Fibroblast of skin of left quadriceps (primary cell): ENCODE measurements around the gene STX17.
A peak's percentile ranks its signal among the peaks of the same experiment; 100 is the strongest.

Experiments used
- DNase-seq, 2 experiments: peaks; one replicate each; pipeline ENCODE4 v3.0.0-alpha.2; 2013; ENCODE audit warnings: low read depth in 2 of 2

STX17 gene

DNA sequence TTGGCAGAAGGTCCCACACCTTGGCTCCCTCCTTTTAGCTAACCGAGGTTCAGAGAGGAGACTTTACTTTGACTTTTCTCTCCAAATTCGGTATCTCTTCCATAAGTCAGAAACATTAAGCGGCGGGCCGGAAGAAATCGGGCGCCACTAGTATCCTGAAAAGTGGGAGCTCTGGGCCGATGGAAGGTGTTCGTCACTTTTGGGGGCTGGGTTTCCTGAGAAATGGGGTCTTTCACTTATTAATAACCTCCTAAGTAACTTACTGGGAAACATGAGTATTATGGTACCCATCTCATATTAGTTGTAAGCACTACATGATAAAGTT lies 716 bp downstream of the STX17 start:
- DNase-seq: no peak

DNA sequence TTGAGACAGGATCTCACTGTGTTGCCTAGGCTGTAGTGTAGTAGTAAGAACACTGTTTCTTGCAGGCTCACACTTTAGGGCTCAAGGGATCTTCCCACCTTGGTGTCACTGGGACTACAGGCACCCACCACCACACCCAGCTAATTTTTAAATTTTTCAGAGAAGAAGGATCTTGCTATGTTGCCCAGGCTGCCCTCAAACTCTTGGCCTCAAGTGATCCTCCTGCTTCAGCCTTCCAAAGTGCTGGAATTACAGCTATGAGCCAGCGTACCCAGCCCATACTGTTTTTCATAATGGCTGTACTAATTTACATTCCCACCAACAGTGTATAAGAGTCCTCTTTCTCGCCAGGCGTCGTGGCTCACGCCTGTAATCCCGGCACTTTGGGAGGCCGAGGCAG lies 5.1 kb downstream of the STX17 start:
- DNase-seq: no peak

DNA sequence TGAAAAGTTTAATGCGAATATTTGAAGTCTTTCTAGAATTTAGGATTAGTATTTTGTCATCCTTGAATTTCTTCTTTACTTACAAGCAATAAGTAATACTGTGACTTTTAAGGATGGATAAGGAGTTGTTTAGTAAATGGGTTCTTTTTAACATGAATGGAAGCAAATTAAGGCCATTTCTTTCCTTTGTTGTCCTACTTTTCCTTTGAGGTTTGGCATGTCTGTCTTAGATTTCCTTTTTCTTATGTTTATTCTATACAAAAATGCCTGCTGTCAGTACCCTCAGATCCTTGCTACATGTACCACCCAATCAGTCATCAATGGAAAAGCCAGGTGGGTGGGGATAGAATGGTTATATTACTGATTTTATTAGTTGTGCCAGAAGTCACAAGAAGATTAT lies 10.2 kb downstream of the STX17 start:
- no peak for DNase-seq

DNA sequence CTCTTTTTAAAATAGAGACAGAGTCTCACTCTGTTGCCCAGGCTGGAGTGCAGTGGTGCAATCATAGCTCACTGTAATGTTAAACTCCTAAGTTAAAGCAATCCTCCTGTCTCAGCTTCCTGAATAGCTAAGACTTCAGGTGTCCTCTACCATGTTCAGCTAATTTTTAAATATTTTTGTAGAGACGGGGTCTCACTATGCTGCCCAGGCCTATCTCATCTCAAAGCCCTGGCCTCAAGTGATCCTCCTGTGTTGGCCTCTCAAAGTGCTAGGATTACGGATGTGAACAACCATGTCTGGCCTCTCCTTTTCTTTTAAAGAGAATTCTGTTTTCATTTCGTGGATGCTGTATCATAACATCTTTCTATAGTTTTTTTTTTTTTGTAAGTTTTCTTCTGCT lies 11.7 kb downstream of the STX17 start:
- DNase-seq: no peak

DNA sequence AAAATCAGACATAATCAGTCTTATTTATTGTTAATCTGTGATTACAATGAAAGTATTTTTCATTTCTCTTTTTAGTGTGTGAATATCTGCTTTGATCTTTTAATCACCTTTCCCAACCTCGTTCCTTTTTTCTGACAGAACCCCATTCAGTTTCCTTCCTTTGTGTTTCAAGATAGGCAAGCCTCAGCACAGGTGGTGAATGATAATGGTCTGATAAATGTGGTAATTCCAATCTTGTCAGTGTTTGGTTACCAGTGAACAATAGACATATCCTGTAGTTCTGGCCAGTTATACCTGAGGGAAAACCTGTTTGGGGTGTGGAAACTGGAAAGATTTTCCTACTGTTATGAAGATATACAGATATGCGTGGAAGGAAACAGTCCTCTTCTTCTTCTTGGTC lies 13.5 kb downstream of the STX17 start:
- no peak for DNase-seq

DNA sequence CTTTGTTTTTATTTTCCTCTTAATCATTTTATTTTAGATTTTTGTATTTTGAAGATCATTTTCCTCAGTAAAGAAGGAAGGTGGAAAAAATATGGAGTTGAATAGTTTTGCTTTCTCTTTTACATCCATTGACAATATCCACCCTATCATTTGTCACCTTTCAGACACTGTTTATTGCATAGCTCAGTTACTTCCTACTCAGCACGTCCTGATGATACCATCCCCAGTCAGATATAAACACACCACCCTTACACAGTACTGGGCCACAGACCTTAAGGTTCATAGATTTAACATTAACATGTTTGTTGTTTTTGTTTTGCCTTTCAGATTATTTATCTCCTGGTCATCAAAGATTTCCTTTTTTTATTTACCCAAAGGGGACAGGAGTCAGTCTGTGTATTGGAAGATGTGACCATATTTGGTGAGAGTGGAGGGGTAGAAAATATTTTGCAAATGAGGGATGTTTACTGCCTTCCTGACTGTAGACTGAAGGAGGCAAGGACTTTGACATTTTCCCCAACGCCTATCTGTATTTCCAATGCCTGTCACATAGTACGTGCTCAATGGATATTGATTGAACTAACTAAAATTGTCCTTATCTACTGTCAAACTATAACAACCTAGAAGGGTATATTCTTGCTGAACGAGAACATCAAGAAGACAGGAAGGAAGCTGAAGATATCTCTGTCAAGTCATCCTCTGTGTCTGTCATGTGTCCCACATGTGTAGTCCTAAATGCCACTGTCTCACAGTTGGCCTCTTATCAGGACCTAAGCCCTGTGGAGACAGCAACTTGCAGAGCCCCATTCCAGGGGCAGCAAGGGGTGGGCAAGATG lies 15.6 kb downstream of the STX17 start:
- DNase-seq: no peak

DNA sequence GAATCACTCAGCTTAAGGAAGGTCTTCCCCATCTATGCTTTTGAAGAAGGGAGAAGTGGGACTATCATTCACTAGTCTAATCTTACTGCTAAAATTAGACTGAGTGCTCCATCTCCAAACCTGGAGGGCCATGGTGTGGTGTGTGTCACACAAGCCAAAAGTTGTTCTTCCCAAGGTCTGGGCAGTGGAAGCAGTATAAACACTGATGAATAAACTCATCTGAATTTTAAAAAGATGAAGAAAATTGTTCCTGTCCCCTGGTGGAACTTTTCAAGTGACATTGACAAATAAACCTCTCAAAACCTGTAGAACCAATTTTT lies 16.2 kb downstream of the STX17 start:
- DNase-seq: no peak

DNA sequence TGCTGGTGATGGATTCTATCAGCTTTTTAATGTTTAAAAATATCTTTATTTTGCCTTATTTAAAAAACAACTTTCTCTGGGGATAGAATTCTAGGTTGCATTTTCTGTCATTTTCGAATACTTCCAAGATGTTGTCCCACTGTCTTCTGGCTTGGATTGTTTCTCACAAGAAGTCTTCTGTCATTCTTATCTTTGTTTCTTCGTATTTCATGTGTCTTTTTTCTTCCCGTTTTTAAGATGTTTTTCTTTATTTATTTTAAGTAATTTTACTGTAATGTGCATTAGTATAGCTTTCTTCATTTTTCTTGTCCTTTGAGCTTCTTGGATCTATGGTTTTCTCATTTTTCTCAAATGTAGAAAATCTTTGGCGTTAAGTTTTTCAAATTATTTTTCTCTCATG lies 19.1 kb downstream of the STX17 start:
- no peak for DNase-seq

DNA sequence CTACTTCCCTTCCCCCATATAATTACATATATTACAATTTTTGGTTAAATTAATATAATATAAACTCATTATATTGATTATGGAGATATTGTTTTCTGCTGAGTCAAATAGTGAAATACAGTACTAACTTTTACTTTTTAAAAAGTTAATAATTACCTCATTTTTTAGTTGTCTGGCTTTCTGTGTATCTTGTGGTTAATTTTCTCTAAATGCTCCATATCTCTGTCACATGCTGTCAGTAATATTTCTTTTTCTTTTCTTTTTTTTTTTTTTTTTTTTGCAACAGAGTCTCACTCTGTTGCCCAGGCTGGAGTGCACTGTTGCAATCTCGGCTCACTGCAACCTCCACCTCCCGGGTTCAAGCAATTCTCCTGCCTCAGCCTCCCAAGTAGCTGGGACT lies 23.2 kb downstream of the STX17 start:
- DNase-seq: no peak

DNA sequence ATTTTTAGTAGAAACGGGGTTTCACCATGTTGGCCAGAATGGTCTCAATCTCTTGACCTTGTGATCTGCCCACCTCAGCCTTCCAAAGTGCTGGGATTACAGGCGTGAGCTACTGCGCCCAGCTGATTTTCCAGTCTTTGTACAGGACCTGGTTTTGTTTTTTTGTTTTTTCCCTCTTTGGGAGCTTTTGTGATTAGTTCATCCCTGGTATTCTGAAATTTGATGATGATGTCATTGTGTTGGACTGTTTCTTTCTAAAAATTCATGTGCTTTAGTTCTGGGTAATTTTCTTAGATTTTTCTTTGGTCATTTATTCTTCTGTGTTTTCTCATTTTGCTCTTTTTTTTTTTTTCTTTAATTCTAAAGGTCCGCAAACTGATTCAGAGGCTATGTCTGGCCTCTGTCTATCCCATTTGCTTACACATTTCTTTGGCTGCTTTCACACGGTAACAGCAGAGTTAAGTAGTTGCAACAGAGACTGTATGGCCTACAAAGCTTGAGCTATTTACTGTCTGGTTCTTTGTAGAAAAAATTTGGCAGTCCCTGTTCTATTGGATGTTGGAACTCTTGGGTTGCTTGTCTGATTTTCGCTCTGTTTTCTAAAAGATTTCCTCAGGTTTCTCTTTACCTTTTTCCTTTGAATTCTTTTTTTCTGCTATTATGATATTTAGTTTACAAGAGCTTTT lies 24.8 kb downstream of the STX17 start:
- DNase-seq: no peak

DNA sequence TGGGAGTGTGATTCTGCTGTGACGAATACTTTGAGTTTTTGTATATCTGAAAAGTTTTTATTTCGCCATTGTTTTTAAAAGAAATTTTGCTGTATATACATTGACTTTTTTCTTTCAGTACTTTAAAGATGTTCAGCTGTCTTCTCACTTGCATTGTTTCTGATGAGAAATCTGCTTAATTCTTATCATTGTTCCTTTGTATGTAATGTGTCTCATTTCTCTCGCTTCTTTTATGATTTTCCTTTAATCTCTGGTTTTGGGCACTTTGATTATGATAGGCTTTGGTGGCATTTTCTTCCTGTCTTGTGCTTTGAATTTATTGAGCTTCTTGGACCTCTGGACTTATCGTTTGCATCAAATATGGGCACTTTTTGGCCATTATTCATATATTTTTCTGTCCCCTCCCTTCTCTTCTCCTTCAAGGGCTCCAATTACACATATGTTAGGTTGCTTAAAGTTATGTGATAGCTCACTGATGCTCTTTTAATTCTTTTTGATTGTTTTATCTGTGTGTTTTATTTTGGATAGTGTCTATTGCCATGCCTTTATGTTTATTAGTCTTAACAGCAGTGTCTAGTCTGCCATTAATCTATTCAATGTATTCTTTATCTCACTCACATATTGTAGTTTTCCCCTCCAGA lies 30.6 kb downstream of the STX17 start:
- DNase-seq: no peak

DNA sequence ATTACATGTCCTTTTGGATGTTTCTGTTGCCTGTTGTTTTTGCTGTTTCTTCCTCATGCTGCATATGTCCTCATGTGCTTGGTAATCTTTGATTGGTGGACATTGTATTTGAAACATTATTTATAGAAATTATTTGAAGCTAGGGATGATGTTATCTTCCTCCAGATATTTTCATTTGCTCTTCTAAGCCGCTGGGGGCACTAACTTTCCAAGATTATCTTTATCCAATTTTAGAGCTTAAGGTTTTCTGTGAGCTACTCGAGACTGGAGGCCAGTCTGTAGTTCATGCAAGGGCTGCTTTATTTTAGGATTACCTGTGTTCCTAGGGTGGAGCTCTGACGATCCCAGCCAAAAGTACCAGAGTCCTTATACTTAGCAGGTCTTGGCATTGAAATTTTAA lies 40.9 kb downstream of the STX17 start:
- no peak for DNase-seq

DNA sequence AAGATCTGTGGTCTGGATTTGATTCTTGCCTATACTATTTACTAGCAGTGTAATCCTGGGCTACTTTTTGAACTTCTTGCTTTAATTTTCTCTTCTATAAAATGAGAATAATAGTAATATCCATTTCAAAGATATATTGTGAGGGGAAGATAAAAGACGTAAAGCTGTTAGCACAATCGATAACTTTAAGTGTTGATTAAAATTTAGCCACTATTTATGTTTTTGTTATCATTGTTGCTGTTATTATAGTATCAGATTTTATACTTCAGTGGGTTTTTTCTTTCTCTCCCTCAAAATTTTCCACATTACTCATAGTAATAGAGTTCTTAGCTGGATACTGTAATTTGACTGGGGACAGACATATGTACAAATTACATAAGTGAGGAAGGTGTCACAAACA lies 42.0 kb downstream of the STX17 start:
- DNase-seq: no peak

DNA sequence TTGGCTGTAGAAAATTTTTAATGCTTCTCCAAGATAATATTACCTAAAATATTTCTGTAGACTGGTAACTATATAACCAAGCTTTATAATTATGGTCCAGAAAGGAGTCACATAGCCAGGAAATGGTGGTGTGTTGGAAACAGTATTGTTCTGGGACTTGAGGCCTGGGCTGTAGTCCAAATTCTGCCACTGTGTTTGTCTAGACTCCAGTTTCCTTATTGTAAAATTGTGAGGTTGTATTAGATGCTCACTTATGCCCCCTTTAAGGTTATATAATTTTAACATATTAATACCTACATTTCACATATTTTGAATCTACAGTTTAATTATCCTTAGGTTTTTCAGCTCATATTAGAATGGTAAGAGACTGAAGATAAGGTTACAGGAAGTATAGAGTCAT lies 42.4 kb downstream of the STX17 start:
- DNase-seq: no peak

DNA sequence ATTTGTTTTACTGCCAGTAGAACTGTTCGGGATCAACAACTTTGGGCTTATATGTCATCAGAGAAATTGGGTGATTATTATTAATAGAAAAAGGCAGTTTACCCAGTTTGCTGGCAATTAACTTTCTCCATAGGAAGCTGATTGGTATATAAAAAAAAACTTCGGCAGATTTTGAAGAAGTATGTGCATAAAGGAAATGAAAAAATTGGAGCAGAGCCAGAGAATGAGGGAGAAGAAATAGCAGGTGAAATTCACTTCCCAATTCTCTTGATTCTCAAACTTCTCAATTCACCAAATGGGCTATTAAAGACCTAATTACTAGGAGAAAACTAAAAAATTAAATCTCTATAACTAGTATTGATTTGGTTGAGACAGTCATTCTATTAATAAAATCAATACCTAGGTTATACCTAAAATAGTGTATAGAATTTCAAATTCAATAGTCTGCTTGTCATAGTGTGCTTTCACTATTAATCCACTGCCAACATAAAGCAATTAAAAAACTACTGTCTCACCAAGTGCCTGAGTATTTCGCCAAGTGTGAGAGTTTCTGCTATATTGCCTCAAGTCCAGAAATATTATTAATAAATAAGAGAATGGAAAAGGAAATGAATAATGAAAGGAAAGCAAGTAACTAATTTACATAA lies 47.5 kb downstream of the STX17 start:
- DNase-seq: no peak

DNA sequence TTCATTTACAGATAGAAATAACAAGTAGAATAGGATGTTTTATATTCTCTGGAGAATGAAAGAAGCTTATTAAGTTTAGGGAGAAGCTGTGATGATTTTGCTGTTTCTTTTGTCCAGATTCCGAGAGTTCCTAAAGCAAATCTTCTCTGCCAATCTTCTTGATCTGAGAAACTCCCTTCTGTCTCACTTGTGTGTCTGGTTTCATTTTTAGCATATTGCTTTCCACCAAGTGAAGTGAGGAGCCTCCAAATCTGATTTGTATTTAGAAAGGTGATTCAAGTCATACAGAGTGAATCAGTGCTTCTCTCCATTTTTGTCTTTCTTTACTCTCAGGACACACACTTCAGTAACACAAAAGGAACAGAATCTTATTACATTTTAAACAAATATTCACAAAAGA lies 48.4 kb downstream of the STX17 start:
- DNase-seq: no peak

DNA sequence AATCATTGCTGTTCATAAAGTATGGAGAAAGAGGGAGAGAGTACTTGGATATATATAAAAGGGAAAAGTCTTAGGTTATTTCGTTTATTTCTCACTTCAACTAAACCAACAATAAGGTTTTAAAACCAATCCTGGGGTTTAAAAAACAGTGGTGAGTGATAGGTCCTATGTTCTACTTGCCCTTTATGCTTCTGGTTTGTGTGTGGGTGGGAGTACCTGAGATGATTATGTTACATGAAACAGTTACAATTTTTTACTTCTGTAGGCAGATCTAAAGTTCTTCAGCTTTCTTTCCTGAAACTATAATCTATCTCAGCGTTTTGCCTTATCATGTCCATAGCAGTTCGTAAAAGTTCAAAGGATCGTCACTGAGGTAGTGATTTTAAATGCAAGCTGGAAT lies 49.2 kb downstream of the STX17 start:
- no peak for DNase-seq

DNA sequence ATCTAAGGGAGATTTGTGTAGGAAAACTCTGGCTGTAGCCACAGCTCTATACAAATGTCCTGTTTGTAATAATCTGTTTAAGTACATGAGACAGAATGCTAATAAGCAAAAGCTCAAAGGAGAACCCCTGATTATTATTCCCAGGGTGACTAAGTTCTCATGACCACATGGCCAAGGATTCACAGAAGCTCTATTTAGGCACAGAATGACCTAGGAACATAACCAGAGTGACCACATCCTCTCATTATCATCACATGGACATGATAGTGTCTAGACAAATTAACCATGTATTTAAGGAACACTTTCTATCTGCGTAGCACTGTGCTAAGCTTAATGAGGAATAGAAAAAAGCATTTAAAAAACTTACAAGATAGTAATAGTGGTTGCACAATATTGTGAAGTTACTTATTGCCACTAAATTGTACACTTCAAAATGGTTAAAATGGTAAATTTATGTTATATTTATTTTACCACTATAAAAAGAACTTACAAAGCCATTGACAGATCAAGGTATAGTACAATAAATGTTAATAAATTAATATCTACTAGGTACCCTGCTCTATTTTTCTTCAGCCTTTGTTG lies 56.3 kb downstream of the STX17 start:
- DNase-seq: no peak

DNA sequence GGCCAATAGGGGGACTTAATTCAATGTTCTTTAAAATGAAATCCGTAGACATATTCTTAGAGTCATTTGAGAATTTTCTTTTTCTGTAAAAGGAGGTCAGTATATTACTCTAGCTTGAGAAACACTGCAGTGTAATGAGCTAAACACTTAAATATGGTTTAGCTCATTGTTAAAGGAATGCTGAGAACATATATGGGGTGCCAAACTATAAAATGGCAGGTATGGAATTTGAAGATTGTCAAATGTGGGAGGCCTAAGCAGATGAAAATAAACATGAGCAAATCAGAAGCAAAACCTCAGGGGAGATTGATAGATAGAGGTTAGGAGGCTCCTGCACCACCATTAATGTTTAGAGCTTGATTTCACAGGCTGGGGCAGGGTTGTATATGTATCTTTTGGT lies 57.9 kb downstream of the STX17 start:
- peak; percentile 29 for DNase-seq

DNA sequence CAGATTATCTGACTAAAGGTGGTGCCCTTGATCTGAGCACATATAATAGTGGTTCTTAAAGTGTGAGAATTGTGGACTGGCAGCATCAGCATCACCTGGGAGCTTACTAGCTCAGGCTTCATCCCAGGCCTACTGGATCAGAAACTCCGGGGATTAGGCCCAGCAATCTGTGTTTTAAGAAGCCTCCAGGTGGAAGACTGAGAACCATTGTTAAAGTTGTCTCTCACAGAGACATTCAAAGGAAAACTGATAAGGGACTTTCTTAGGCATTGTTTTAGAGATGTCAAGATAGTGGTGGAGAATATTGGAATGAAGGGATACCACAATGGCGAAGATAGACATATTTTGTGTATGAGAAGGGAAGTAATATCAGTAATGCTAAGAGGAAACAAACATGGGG lies 59.5 kb downstream of the STX17 start:
- no peak for DNase-seq

DNA sequence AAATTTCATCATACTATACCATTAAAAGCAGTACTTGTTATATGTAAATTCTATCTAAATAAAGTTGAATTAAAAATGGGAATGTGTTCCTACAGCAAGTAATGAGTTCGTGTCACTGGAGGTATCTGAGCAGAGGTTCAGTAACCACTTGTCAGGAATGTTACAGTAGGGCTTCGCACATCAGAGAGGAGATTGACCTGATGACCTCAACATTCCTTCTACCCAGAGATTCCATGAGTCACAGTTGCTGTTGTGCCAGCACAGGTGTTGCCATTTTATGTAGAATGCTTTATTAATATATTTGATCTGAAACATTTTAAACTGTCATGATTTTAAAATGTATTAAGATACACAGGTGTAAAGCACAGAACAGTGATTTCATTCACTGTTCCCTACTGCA lies 60.3 kb downstream of the STX17 start:
- peak in 1 of 2 experiments; percentile 4 for DNase-seq

DNA sequence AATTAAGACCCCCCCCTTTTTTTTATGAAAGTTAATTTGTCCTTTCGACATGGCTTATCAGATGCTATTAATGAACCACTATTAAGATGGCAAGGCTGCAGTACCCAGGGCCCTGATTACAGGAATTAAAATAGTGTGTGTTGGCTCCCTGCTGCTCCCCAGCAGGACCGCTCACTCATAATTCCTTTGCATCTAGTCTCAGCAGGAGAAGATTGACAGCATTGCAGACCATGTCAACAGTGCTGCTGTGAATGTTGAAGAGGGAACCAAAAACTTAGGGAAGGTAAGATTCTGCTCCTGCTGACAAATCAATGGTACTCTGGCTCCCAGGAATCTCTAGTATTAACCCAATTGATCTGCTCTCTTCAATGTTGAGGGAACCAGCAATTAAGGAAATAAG lies 61.0 kb downstream of the STX17 start:
- no peak for DNase-seq

DNA sequence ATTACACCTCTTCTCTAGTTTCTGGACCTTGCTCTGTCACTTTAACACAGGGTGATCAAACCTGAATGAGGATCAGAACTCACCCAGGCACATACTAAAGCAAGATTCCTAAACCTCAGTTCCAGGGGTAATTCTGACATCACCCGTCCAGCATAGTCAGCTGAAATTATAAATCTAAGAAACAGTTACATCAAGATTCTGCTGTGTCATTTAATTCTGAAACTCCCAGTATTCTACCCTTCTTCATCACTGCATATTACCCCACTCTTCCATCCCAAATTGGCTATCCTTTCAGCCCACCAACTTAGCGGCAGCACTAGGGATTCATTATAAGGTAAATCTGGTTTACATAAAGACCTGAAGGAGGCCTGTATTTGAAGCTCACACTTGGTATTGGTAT lies 64.0 kb downstream of the STX17 start:
- no peak for DNase-seq
